Ascending aorta (tissue), 2 donors: ENCODE measurements around the gene CAPN11. TPM values are rescaled to one million over a fixed set of nuclear protein-coding genes. Genes with fewer than 3 reads are reported as not detected.
A peak's percentile ranks its signal among the peaks of the same experiment; 100 is the strongest.

Source experiments
- DNase-seq, 2 donors: peaks; one replicate each; pipeline ENCODE4 v3.0.0-alpha.2; 2019; ENCODE audit warnings: low spot score in 2 of 2
- H3K27ac ChIP-seq, 2 donors: fragments of 200-600 bp; sonication (generic); one replicate each; pipeline ENCODE4 v1.5.1; 2016 to 2017; ENCODE audit warnings: mild to moderate bottlenecking in 1 of 2
- H3K27me3 ChIP-seq: fragments of 200-600 bp; sonication (generic); one replicate; pipeline ENCODE4 v1.5.1; 2017
- H3K36me3 ChIP-seq, 2 donors: fragments of 200-600 bp; sonication (generic); one replicate each; pipeline ENCODE4 v1.5.1; 2016
- H3K4me1 ChIP-seq, 2 donors: fragments of 200-600 bp; sonication (generic); one replicate each; pipeline ENCODE4 v1.5.1; 2016 to 2017; ENCODE audit warnings: mild to moderate bottlenecking in 1 of 2
- H3K4me3 ChIP-seq, 2 donors: fragments of 200-600 bp; sonication (generic); one replicate each; pipeline ENCODE4 v1.5.1; 2016 to 2017; ENCODE audit warnings: mild to moderate bottlenecking in 1 of 2
- H3K9me3 ChIP-seq, 2 donors: fragments of 200-600 bp; sonication (generic); one replicate each; pipeline ENCODE4 v1.5.1; 2016
- intact Hi-C: fragments of 100-400 bp; cut with DNase I; formaldehyde crosslinking; loops from one replicate; pipeline ENCODE4 v1.15.1; 2023
- total RNA-seq: library from RNA; depleted of rRNA; stranded (reverse); fragments of >200 nt; gene quantifications from one replicate; pipeline ENCODE4 v1.1.0, GENCODE V29; 2016
- TF ChIP-seq, protein P1 (sequence below), 3 experiments: fragments of 200-600 bp in 2 of 3; fragments of 450-650 bp in 1 of 3; sonication (generic) in 2 of 3; IDR thresholded peaks; one replicate each; pipeline ENCODE4 v1.5.1; 2016 to 2019; ENCODE audit warnings: antibody characterized with exemption in 3 of 3, mild to moderate bottlenecking in 1 of 3, moderate library complexity in 1 of 3

The CAPN11 gene
- total RNA-seq, 1 donor from 2014 or later, result 0.43 TPM

DNA sequence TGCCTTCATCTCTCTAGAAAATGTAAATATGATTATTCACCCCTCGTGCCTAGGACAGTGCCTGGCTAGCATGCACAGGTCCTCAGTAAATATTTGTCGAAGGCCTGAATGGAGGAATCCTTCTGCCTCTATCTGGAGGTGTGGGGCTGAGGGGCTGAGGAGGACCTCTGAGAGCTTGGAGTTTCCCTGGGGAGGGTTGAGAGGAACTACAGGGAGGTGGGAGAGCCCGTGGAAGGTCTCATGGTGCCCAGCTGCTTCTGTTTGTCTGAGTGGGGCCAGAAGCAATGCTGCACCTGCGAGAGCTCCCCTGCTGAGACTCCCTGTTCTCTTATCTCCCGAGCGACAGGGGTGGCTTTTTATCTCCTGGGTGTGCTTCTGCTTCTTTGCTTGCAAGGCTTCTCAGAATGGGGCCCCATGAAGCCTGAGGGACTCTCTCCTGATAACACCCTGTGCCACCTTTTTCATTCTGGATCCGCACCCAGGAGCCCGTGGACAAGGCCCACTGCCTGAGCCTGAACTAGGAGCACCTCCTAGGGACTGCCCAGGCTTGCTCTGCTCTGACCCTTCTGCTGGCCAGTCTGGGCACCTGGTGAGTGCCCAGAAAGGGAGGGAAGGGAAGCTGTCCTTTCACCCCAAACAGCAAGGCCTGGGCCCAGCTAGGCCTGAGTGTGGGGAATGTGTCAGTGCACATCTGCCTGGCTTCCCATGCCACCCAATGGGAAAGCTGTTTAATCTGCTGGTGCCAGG, 67.1 kb downstream of the CAPN11 start:
- peak overlapping the region; percentile 95 to 99 for H3K27ac ChIP-seq
- H3K4me1 ChIP-seq, result peaks cover 41 to 57% of the 10 kb centered on the region in 2 donors
- H3K27me3 ChIP-seq, result no peaks in the 10 kb centered on the region
- intact Hi-C loops, result no loop called here
- TF ChIP-seq, protein P1, sequence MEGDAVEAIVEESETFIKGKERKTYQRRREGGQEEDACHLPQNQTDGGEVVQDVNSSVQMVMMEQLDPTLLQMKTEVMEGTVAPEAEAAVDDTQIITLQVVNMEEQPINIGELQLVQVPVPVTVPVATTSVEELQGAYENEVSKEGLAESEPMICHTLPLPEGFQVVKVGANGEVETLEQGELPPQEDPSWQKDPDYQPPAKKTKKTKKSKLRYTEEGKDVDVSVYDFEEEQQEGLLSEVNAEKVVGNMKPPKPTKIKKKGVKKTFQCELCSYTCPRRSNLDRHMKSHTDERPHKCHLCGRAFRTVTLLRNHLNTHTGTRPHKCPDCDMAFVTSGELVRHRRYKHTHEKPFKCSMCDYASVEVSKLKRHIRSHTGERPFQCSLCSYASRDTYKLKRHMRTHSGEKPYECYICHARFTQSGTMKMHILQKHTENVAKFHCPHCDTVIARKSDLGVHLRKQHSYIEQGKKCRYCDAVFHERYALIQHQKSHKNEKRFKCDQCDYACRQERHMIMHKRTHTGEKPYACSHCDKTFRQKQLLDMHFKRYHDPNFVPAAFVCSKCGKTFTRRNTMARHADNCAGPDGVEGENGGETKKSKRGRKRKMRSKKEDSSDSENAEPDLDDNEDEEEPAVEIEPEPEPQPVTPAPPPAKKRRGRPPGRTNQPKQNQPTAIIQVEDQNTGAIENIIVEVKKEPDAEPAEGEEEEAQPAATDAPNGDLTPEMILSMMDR (IDR thresholded peaks at IDR 0.05), result no peak
- no peaks in the 10 kb centered on the region for H3K9me3 ChIP-seq
- H3K4me3 ChIP-seq, result peak overlapping the region in 1 of 2 donors; percentile 94
- H3K36me3 ChIP-seq, result peaks cover 16 to 27% of the 10 kb centered on the region in 2 donors
- no peak for DNase-seq

GRCh38 chr6:44226368-44227147, 67.9 kb downstream of the CAPN11 start:
- TF ChIP-seq, protein P1 (IDR thresholded peaks at IDR 0.05), result no peak
- DNase-seq, result no peak
- Histone ChIP-seq H3K27me3 (no peaks in the 10 kb centered on the region), H3K27ac (peak overlapping the region; percentile 95 to 99), H3K36me3 (peaks cover 24 to 35% of the 10 kb centered on the region in 2 donors), H3K4me3 (peak overlapping the region; percentile 35 to 94), H3K4me1 (peaks cover 40 to 51% of the 10 kb centered on the region in 2 donors), H3K9me3 (no peaks in the 10 kb centered on the region)
- intact Hi-C loops, result no loop called here

GRCh38 chr6:44227148-44227793, 68.7 kb downstream of the CAPN11 start:
- Histone ChIP-seq H3K36me3 (peaks cover 31 to 43% of the 10 kb centered on the region in 2 donors), H3K27me3 (no peaks in the 10 kb centered on the region), H3K4me3 (peak overlapping the region; percentile 35 to 94), H3K27ac (peak overlapping the region; percentile 95 to 99), H3K4me1 (peaks cover 36 to 48% of the 10 kb centered on the region in 2 donors), H3K9me3 (no peaks in the 10 kb centered on the region)
- TF ChIP-seq, protein P1 (IDR thresholded peaks at IDR 0.05), result no peak
- intact Hi-C loops, result no loop called here
- DNase-seq, result no peak

- Histone ChIP-seq H3K27me3 (no peaks in the 10 kb centered on the region), H3K4me1 (peaks cover 38 to 49% of the 10 kb centered on the region in 2 donors), H3K9me3 (no peaks in the 10 kb centered on the region), H3K36me3 (peaks cover 37 to 50% of the 10 kb centered on the region in 2 donors), H3K4me3 (no peak overlapping the region), H3K27ac (peak overlapping the region; percentile 95 to 99)
- DNase-seq, result no peak
- intact Hi-C loops, result no loop called here
- TF ChIP-seq, protein P1 (IDR thresholded peaks at IDR 0.05), result no peak
Observed at GRCh38 chr6:44228031-44228430, 69.4 kb downstream of the CAPN11 start.

DNA sequence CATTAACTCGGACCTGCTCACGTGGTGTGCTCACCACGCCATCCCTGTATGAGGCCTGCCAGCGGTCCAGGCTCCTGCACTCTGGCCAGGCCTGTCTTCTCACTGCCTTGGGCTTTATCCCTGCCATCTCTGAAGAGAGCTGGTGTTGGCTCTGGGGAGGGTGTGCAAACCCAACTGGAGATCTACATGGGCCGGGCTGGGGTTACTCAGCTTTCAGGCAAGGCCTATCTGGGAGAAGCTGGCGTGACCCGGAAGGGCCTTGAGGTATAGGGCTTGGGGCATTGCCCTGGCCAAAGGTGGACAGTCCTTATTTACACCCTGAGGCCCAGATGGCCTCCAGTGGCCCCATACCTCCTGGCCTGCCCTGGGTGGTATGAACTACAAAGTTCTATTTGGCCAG, 69.8 kb downstream of the CAPN11 start:
- TF ChIP-seq, protein P1 (IDR thresholded peaks at IDR 0.05), result no peak
- Histone ChIP-seq H3K4me3 (no peak overlapping the region), H3K27ac (peak overlapping the region; percentile 95 to 99), H3K9me3 (no peaks in the 10 kb centered on the region), H3K27me3 (no peaks in the 10 kb centered on the region), H3K36me3 (peaks cover 38 to 54% of the 10 kb centered on the region in 2 donors), H3K4me1 (peaks cover 42 to 53% of the 10 kb centered on the region in 2 donors)
- intact Hi-C loops, result no loop called here
- peak in 1 of 2 donors; percentile 45 for DNase-seq
